DMS153 treated with DMSO at 0.1 percent for 48 hours (cell line): ENCODE results near the gene XDH.
A peak's percentile ranks its signal among the peaks of the same experiment; 100 is the strongest.

ENCODE experiments used
- DNase-seq: peaks from one replicate; lab custom pipeline; 2025; ENCODE audit not compliant: unreplicated experiment; lab: John Stamatoyannopoulos, UW

XDH gene

GRCh38 chr2:31414601-31415241, at the start of gene XDH:
Gene XDH (minus strand): TSS chr2:31414742. CDS start chr2:31414666, 76 bp downstream.
- DNase-seq = peak; percentile 25

- DNase-seq = no peak
Observed at GRCh38 chr2:31457651-31458050, 43.1 kb upstream of the XDH start.

- DNase-seq = no peak
Observed at GRCh38 chr2:31446848-31447247, 32.3 kb upstream of the XDH start.

GRCh38 chr2:31442376-31442775, 27.8 kb upstream of the XDH start:
- no peak for DNase-seq

GRCh38 chr2:31440764-31441163, 26.2 kb upstream of the XDH start:
- no peak for DNase-seq

- no peak for DNase-seq
Observed at GRCh38 chr2:31434911-31435310, 20.4 kb upstream of the XDH start.

- no peak for DNase-seq
Observed at GRCh38 chr2:31433541-31433940, 19.0 kb upstream of the XDH start.

GRCh38 chr2:31430439-31431165, 16.1 kb upstream of the XDH start:
- DNase-seq = no peak

GRCh38 chr2:31429759-31430438, 15.4 kb upstream of the XDH start:
- DNase-seq = no peak

- DNase-seq = no peak
Observed at GRCh38 chr2:31429040-31429439, 14.5 kb upstream of the XDH start.

- DNase-seq = no peak
Observed at GRCh38 chr2:31428001-31428418, 13.5 kb upstream of the XDH start.

GRCh38 chr2:31426096-31426495, 11.6 kb upstream of the XDH start:
- no peak for DNase-seq

GRCh38 chr2:31421634-31422033, 7.1 kb upstream of the XDH start:
- DNase-seq = no peak

GRCh38 chr2:31420936-31421335, 6.4 kb upstream of the XDH start:
- no peak for DNase-seq

- no peak for DNase-seq
Observed at GRCh38 chr2:31419386-31419785, 4.8 kb upstream of the XDH start.

- DNase-seq = no peak
Observed at GRCh38 chr2:31415421-31415820, 879 bp upstream of the XDH start.

- no peak for DNase-seq
Observed at GRCh38 chr2:31413862-31414550, 536 bp downstream of the XDH start.

GRCh38 chr2:31413025-31413424, 1.5 kb downstream of the XDH start:
- DNase-seq = no peak

GRCh38 chr2:31411771-31412170, 2.8 kb downstream of the XDH start:
- no peak for DNase-seq

GRCh38 chr2:31406593-31407385, 7.8 kb downstream of the XDH start:
- no peak for DNase-seq

GRCh38 chr2:31404827-31405226, 9.7 kb downstream of the XDH start:
- DNase-seq = no peak
